Hematopoietic multipotent progenitor cell treated with erythropoietin and hydrocortisone succinate and interleukin-3 and kit ligand, for 4 days (in vitro differentiated cells): ENCODE results near the gene DLL1.
A peak's percentile ranks its signal among the peaks of the same experiment; 100 is the strongest.

Experiments used
- DNase-seq: peaks from one replicate; pipeline ENCODE4 v3.0.0-alpha.2; 2015

The DLL1 gene

GRCh38 chr6:170294813-170295509, 4.1 kb upstream of the DLL1 start:
- no peak for DNase-seq

- no peak for DNase-seq
Observed at GRCh38 chr6:170294298-170294730, 3.4 kb upstream of the DLL1 start.

GRCh38 chr6:170293341-170294231, 2.7 kb upstream of the DLL1 start:
- no peak for DNase-seq

GRCh38 chr6:170292407-170293158, 1.7 kb upstream of the DLL1 start:
- DNase-seq: peak; percentile 40

- no peak for DNase-seq
Observed at GRCh38 chr6:170292111-170292406, 1.2 kb upstream of the DLL1 start.

- peak; percentile 55 for DNase-seq
Observed at GRCh38 chr6:170291271-170292110, 613 bp upstream of the DLL1 start.

GRCh38 chr6:170289951-170290295, 955 bp downstream of the DLL1 start:
- DNase-seq: no peak

- peak; percentile 12 for DNase-seq
Observed at GRCh38 chr6:170289180-170289931, 1.5 kb downstream of the DLL1 start.

GRCh38 chr6:170288852-170289179, 2.1 kb downstream of the DLL1 start:
- DNase-seq: no peak

GRCh38 chr6:170288091-170288631, 2.7 kb downstream of the DLL1 start:
- DNase-seq: no peak

- no peak for DNase-seq
Observed at GRCh38 chr6:170287371-170287876, 3.5 kb downstream of the DLL1 start.

- no peak for DNase-seq
Observed at GRCh38 chr6:170286934-170287265, 4.0 kb downstream of the DLL1 start.

- DNase-seq: peak; percentile 61
Observed at GRCh38 chr6:170286246-170286933, 4.5 kb downstream of the DLL1 start.

- DNase-seq: no peak
Observed at GRCh38 chr6:170285482-170285881, 5.4 kb downstream of the DLL1 start.

GRCh38 chr6:170284866-170285469, 5.9 kb downstream of the DLL1 start:
- no peak for DNase-seq

- no peak for DNase-seq
Observed at GRCh38 chr6:170284126-170284773, 6.6 kb downstream of the DLL1 start.

GRCh38 chr6:170283212-170284081, 7.4 kb downstream of the DLL1 start:
- no peak for DNase-seq

GRCh38 chr6:170282512-170283158, 8.2 kb downstream of the DLL1 start:
- DNase-seq: no peak
